ENCODE measurements around the gene RAB7A. TPM values are rescaled to one million over a fixed set of nuclear protein-coding genes. Genes with fewer than 3 reads are reported as not detected.
"Not testable (repeated sequence)": the region's sequence is repeated elsewhere in the genome, so short reads cannot be mapped to it uniquely, and the experiment has no call there.

The RAB7A gene
- total RNA-seq, 1 donor from 2014 or later = 278 TPM

DNA sequence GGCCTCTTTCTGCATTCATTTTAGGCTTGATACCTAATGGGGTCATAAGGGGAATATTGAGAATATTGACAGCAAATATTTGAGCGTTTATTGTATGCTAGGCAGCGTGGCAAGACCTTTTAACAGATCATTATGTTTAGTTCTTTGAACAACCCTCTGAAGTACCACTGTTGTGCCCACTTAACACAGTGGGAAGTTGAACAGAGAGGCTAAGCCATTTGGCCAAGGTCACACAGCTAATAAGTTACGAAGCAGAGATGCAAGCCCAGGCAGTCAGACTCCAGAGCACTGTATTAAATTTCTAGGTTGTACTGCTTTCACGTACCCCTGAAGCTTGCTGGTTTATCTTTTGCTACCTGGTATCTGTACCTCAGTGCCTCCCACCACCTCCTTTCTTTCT, 1.1 kb downstream of the RAB7A start:
- intact Hi-C loops (cut with DNase I) = no loop called here
- Histone ChIP-seq H3K27me3 (ENCODE audit: low read depth) (no peaks in the 10 kb centered on the region), H3K4me1 (peaks cover 57% of the 10 kb centered on the region), H3K9me3 (no peaks in the 10 kb centered on the region), H3K4me3 (peak overlapping the region; percentile 74), H3K36me3 (no peaks in the 10 kb centered on the region), H3K27ac (peak overlapping the region; percentile 96)
- TF ChIP-seq CTCF (IDR thresholded peaks at IDR 0.05) = no peak
- DNase-seq = no peak
- no peak for ATAC-seq

DNA sequence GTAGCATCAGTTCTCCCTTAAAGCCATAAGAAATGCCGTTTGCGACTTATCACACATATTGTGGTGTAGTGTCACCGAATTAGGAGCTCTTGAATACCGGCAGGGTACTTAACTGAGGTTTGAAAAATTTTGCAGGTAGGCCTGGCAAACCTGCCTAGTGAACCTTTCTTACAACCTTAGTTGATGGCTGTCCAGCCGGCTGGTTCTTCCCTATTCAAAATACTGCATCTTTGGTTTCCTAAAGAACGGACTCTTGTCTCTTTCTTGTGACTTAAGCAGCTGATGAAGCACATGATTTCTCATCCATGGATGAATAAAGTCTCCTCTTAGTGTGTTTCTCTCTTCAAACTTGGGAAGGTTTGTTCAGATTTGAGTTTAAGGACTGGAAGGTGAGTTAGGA, 1.5 kb downstream of the RAB7A start:
- H3K27ac ChIP-seq = no peak overlapping the region
- no peaks in the 10 kb centered on the region for H3K27me3 ChIP-seq (ENCODE audit: low read depth)
- H3K4me3 ChIP-seq = peak overlapping the region; percentile 74
- no peaks in the 10 kb centered on the region for H3K9me3 ChIP-seq
- no peak for TF ChIP-seq CTCF (IDR thresholded peaks at IDR 0.05)
- DNase-seq (no peak), ATAC-seq (no peak)
- H3K36me3 ChIP-seq = no peaks in the 10 kb centered on the region
- intact Hi-C loops (cut with DNase I) = no loop called here
- H3K4me1 ChIP-seq = peaks cover 61% of the 10 kb centered on the region

DNA sequence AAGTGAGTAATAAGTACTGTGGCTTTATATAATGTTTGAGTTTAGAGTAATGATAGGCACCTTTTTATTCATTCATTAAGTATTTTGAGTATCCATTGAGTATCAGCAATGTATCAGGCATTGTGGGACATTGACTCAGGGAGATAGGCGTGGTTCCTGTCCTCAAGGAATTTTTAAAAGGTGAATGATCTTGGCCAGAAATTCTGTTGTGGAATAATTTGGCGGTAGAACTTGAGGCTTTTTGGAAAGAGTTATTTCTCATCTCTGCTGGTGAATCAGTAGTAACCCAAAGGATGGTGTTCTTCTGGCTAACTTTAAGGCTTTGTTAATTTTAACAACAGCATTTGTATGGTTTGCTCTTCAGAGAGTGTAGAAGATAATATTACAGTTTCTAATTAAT, 2.0 kb downstream of the RAB7A start:
- Histone ChIP-seq H3K36me3 (no peaks in the 10 kb centered on the region), H3K27ac (no peak overlapping the region), H3K9me3 (no peaks in the 10 kb centered on the region), H3K4me3 (peak overlapping the region; percentile 74), H3K27me3 (ENCODE audit: low read depth) (no peaks in the 10 kb centered on the region), H3K4me1 (peaks cover 66% of the 10 kb centered on the region)
- no peak for TF ChIP-seq CTCF (IDR thresholded peaks at IDR 0.05)
- ATAC-seq (no peak), DNase-seq (no peak)
- intact Hi-C loops (cut with DNase I) = no loop called here

DNA sequence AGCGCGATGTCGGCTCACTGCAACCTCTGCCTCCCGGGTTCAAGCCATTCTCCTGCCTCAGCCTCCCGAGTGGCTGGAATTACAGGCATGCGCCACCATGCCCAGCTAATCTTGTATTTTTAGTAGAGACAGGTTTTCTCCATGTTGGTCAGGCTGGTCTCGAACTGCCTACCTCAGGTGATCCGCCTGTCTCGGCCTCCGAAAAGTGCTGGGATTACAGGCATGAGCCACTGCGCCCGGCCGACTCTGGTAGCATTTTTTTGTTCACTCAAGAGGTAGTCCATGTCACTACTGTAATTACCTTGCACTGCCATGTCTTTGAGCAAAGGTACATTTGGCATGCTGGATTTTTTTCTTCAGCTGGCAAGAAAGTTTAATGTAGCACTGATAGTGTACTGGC, 2.5 kb downstream of the RAB7A start:
- H3K27me3 ChIP-seq (ENCODE audit: low read depth); H3K27ac ChIP-seq; H3K9me3 ChIP-seq; ATAC-seq; H3K36me3 ChIP-seq; DNase-seq; intact Hi-C loops (cut with DNase I): not testable (repeated sequence)
- H3K4me3 ChIP-seq = peak overlapping the region; percentile 74
- H3K4me1 ChIP-seq = peaks cover 71% of the 10 kb centered on the region

- intact Hi-C loops (cut with DNase I) = no loop called here
- DNase-seq (no peak), ATAC-seq (no peak)
- Histone ChIP-seq H3K36me3 (no peaks in the 10 kb centered on the region), H3K27ac (no peak overlapping the region), H3K9me3 (no peaks in the 10 kb centered on the region), H3K4me3 (no peak overlapping the region), H3K4me1 (peaks cover 85% of the 10 kb centered on the region), H3K27me3 (ENCODE audit: low read depth) (no peaks in the 10 kb centered on the region)
- no peak for TF ChIP-seq CTCF (IDR thresholded peaks at IDR 0.05)
Observed at GRCh38 chr3:128730471-128730870, 4.5 kb downstream of the RAB7A start.

DNA sequence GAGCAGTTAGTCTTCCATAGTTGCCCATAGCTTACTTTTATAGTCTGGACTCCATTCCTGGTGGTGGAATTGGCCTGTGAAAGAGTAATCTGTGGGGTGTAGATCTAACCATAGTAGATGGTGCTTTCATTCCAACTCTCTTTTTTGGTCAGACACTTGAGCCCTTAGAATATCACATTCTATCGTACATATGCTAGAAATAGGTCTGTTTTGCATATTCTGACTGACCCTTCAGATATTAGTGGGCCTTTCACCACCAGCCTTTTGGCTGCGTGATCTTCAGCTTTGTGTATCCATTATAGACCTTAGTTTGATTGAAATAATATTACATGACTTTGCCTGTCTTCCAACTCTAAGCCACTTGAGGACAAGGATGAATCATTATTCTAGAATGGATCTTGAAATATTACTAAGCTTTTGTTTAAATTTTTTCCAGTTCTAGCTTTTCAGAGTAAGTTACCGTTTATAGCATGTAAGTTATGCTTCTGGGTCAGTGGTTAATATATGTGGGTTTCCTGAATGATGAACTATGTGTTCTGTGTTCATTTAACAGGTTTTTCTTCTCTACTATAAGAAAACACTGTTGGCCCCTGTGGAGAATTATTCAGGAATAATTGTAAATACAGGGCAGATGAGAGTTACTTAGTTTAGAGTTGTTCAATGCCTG, 8.7 kb downstream of the RAB7A start:
- no peaks in the 10 kb centered on the region for H3K27me3 ChIP-seq (ENCODE audit: low read depth)
- H3K27ac ChIP-seq = no peak overlapping the region
- no peak for ATAC-seq
- TF ChIP-seq CTCF (IDR thresholded peaks at IDR 0.05) = no peak
- H3K4me3 ChIP-seq = no peak overlapping the region
- peaks cover 67% of the 10 kb centered on the region for H3K4me1 ChIP-seq
- no peak for DNase-seq
- no peaks in the 10 kb centered on the region for H3K9me3 ChIP-seq
- H3K36me3 ChIP-seq = peaks cover 13% of the 10 kb centered on the region
- intact Hi-C loops (cut with DNase I) = no loop called here

All from lower lobe of right lung (tissue), 2 donors.